Peyer's patch (tissue), 4 donors: ENCODE measurements around the gene SLC25A21.

Source experiments
- CTCF ChIP-seq, 6 experiments: fragments of 450-650 bp in 4 of 6; fragments of 200-600 bp in 2 of 6; sonication (generic) in 1 of 6; IDR thresholded peaks; one replicate each; pipeline ENCODE4 v1.5.1; 2017 to 2019; ENCODE audit warnings: antibody characterized with exemption in 6 of 6, mild to moderate bottlenecking in 3 of 6, moderate library complexity in 1 of 6
- POLR2A ChIP-seq, 2 donors: fragments of 450-650 bp; IDR thresholded peaks; one replicate each; pipeline ENCODE4 v1.5.1; 2017; ENCODE audit warnings: antibody characterized with exemption in 2 of 2, mild to moderate bottlenecking in 2 of 2, moderate library complexity in 2 of 2

DNA sequence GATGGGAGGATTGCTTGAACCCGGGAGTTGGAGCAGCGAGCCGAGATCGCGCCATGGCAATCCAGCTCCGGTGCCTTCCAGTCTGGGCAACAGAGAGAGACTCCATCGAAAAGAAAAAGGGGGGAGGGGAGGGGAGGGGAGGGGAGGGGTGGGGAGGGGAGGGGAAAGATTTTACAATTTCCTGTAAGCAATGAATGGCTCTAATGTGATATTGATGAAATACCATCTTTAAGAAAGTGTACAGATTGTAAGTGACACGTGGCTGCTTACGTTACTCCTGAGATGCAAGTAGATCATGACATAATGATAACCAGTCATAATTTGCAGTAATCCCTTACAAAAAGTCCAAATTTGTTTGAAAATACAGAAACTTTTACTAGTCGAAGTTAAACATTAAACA, 1.4 kb downstream of the SLC25A21 start:
- TF ChIP-seq CTCF (IDR thresholded peaks at IDR 0.05) (no peak), POLR2A (IDR thresholded peaks at IDR 0.05) (no peak)
